ENCODE results near the gene NDUFV3.
"Not testable (repeated sequence)": the region's sequence is repeated elsewhere in the genome, so short reads cannot be mapped to it uniquely, and the experiment has no call there.

The NDUFV3 gene

GRCh38 chr21:42857216-42857615, 35.9 kb upstream of the NDUFV3 start:
- no peak for DNase-seq

- no peak for DNase-seq
Measured at GRCh38 chr21:42858185-42858847, 34.8 kb upstream of the NDUFV3 start.

GRCh38 chr21:42858957-42859890, 33.9 kb upstream of the NDUFV3 start:
- DNase-seq = no peak

- no peak for DNase-seq
Measured at GRCh38 chr21:42859891-42860230, 33.2 kb upstream of the NDUFV3 start.

GRCh38 chr21:42860345-42860744, 32.8 kb upstream of the NDUFV3 start:
- DNase-seq = no peak

GRCh38 chr21:42861311-42861847, 31.7 kb upstream of the NDUFV3 start:
- no peak for DNase-seq

GRCh38 chr21:42861848-42862400, 31.2 kb upstream of the NDUFV3 start:
- no peak for DNase-seq

GRCh38 chr21:42862774-42863503, 30.2 kb upstream of the NDUFV3 start:
- DNase-seq = no peak

- no peak for DNase-seq
Measured at GRCh38 chr21:42863504-42863870, 29.6 kb upstream of the NDUFV3 start.

- DNase-seq = no peak
Measured at GRCh38 chr21:42864286-42864685, 28.8 kb upstream of the NDUFV3 start.

- DNase-seq = no peak
Measured at GRCh38 chr21:42864815-42865775, 28.0 kb upstream of the NDUFV3 start.

GRCh38 chr21:42865776-42866160, 27.3 kb upstream of the NDUFV3 start:
- no peak for DNase-seq

GRCh38 chr21:42868196-42868595, 24.9 kb upstream of the NDUFV3 start:
- no peak for DNase-seq

GRCh38 chr21:42873096-42873495, 20.0 kb upstream of the NDUFV3 start:
- DNase-seq = no peak

GRCh38 chr21:42875811-42876210, 17.3 kb upstream of the NDUFV3 start:
- not testable (repeated sequence) for DNase-seq

GRCh38 chr21:42878678-42878992, 14.5 kb upstream of the NDUFV3 start:
- DNase-seq = no peak

- peak; percentile 93 to 99 (median 94) for DNase-seq
Measured at GRCh38 chr21:42878993-42879787, 13.9 kb upstream of the NDUFV3 start, which contains the start of gene WDR4. WDR4 (minus strand) TSS chr21:42879539; CDS start chr21:42879495, 44 bp downstream.

- DNase-seq = no peak
Measured at GRCh38 chr21:42880352-42880751, 12.8 kb upstream of the NDUFV3 start.

GRCh38 chr21:42883921-42884320, 9.2 kb upstream of the NDUFV3 start:
- no peak for DNase-seq

GRCh38 chr21:42887326-42887725, 5.8 kb upstream of the NDUFV3 start:
- no peak for DNase-seq

- DNase-seq = no peak
Measured at GRCh38 chr21:42892582-42892930, 553 bp upstream of the NDUFV3 start.

All from T-helper 1 cell (primary cell).